ENCODE data around the gene TXLNA.

Gene TXLNA

DNA sequence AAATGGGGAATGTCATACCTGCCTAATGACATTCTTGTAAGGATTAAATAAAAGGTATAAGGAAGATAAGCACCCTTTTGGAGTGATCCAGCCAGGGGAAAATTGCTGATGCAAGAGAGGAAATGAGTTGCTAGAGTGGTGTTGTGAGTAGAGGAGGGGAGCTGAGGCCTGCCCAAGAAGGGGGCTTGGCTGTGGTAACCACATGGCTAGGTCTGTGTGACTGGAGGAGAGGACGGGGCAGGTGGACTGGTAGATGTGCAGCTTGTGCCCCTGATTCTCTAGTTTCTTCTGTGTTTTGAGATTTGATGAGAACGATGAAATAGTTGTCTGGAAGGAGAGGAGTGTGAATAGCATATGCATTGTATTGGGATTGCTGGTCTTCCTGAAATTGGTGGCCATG is 6.6 kb downstream of the TXLNA start:
- DNase-seq: no peak

GRCh38 chr1:32186491-32186890 is 7.0 kb downstream of the TXLNA start:
- DNase-seq: no peak

DNA sequence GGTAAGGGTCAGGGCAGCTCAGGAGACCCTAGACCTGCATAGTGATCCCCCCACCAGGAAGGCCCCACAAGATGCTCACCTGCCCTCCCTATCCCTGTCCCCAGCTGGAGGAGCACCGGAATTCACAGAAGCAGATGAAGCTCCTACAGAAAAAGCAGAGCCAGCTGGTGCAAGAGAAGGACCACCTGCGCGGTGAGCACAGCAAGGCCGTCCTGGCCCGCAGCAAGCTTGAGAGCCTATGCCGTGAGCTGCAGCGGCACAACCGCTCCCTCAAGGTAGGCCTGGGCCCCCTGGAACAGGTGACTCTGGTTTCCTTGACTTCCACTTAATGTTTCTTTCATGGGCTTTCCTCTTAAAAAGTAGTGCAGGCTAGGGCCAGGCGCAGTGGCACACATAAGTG is 8.4 kb downstream of the TXLNA start:
- no peak for DNase-seq

DNA sequence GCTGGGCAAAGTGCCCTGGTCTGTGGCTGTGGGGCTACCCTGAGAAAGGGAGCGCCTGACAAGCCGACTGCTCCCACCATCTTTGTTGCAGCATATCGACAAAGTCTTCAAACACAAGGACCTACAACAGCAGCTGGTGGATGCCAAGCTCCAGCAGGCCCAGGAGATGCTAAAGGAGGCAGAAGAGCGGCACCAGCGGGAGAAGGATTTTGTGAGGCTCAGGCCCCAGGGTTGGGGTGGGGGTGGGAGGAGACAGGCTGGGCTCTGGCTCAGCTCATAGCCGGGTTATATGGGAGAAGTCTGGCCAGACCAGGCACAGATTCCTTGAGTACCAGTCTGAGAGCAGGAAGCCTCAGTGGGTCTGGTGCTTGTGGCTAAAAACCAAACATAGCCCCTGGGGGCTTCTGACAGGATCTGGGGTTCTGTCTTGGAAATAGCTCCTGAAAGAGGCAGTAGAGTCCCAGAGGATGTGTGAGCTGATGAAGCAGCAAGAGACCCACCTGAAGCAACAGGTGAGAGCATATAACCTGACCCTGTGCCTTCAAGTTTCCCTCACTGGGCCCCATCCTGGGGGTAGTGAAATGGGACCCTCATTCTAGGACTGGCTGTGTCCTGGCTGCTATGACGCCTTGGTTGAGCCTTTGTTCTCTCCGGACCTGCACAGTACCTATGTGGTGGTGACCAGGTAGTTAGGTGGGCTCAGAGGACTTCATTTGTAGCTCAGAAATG is 12.9 kb downstream of the TXLNA start:
- DNase-seq: no peak

- DNase-seq: no peak
Measured at GRCh38 chr1:32194984-32195383, 15.5 kb downstream of the TXLNA start.

DNA sequence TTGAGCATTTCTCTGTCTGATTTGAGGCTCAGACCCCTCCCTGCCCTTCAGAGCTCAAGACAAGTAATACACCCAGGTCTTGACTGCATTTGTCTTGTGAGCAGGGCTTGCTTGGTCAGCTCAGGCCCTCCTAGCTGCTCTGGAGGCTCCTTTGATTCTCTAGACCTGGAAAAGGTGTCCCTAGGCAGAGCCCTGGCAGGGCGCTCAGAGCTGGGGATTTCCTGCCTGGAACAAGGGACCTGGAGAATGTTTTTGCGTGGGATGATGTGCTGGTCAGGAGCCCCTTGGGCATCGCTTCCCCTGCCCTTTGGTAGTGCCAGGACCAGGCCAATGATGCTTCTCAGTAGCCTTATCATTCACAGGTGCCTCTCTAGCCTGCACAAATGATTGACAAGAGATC is 16.1 kb downstream of the TXLNA start:
- no peak for DNase-seq

DNA sequence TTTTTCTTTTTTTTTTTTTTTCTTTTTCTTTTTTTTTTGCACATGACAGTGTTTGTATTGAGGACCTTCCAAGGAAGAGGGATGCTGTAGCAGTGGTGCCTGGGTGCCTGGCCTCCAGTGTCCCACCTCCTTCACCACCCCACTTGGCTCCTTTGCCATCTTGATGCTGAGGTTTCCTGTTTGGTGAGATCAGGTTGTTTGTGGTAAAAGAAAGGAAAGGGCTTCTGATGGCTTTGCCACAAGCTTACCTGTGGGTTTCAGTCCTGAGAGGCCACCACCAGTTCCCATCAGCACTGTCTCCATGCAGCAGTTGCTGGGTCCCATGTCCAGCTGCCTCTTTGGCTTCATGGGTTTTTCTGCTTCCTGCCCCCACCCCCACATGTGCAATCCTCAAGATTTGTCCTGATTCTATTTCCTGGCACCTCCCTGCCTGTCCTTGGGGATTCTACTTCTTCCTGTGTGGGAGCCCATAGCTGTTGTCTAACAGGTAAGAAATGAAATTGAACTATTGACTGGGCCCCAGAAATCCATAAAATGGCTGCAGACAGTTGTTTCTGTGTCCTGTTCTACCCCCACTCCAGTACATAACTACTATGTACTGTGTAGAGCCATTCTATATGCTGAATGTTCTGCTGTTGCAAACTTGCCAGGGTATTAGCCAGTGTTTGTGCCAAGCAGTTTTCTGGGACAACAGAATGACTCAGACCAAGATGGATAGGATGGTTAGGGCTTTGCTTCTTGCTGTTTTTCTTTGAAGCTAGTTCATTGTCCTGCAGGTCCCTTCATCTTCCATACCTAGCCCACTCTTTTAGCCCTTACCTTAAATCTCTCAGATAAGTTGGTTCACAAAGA is 16.7 kb downstream of the TXLNA start:
- no peak for DNase-seq

GRCh38 chr1:32197074-32197473 is 17.6 kb downstream of the TXLNA start:
- no peak for DNase-seq

- DNase-seq: no peak
Measured at GRCh38 chr1:32197837-32198236, 18.4 kb downstream of the TXLNA start.

DNA sequence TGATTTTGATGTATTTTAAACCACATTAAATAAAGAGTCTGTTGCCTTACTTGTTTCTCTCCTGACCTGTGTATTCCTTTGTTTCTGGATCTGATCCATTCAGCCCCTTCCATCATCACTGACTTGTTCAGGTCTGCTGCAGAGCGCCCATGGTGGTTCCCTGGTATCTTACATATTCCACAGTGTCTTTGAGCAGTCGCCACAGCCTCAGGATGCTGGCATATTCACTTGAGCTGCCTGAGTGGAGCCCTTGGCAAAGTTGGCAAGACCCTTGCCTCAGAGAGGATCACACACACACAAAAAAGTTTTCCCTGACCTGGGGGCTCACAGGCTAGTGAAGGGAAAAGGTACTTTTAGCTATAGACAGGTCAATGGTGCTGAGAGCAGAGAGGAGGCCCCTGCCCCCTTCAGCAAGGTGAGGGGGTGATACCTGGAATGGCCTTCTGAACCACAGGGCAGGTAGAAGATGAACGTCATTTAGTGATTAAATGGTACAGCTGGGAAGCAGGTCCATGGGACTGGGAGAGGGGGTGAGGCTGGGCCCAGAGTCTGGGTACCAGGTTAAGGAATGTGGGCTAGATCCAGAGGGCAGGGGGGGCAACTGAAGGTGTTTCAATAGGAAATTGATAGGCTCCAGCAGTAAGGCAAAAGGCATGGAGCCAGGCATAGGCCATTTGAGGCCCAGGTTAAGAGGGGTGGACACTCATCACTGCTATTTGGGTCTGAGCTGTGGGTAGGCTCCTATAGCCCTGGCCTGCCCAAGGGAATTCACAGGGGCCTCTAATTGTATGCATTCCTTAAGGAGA is 19.0 kb downstream of the TXLNA start:
- no peak for DNase-seq

DNA sequence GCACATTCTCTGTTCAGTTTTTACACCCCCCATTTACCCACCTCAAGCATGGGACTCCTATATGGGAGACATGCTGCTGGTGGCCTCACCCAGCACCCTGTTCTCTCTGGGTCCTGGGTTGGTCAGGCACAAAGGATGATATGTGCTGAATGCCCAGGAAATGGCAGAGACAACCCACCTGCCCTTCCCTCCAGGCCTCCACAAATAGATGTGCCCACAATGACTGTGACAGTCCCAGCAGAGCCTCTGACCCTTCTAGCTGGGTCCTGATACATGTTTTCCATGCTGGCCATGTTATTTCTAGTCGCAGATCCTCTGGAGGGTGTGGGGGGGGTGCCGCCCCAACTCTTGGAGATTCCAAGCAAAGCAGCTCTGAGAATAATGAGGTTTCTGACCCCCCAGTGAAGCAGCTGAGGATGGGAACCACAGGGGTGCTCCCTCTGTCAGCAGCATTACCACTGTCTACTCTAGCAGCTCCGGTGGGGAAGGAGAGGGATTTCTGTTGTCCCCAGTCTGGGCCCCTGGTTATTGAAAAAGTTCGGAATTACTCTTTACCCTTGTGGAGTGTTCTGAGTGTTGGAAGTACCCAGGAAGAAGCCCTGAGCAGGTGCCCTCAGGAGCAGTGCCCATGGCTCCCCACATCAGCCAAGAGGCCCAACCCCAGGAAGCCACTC is 19.7 kb downstream of the TXLNA start:
- DNase-seq: no peak

GRCh38 chr1:32199717-32200072 is 20.2 kb downstream of the TXLNA start:
- DNase-seq: no peak

DNA sequence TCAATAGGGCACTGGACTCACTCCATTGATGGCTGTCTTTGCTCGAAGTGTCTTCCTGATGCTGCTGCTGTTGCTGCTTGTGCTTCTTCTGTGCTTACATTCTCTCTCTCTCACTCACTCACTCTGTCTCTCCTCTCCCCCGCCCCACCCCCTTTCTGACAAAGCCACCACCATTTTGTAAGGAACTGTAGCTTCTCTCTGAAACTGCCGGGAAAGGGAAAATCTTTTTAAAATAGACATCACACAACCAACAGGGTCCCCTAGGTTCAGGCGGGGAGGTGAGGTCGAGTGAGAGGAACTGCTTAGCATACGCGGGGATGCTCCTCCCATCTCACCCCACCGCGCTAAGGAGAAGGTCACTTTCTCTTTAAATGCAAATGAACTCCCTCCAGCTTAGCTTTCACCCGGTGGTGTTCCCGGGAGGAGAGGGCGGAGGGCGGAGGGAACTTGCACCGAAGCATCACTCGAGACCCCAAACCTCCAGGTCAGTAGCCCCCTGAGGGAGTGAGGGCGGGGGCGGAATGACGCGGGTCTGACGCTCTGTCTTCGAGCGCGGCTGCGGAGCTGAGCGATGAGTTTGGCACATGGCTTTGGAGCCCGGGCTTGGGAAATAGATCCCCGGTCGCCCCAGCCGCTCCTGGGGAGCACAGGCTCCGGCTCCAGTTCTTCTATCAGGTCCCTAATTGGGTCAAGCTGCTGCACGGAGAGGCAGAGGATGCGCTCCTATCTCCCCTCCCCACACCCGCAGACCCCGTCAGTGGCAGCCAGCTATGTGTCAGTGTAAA is 20.9 kb downstream of the TXLNA start, which contains the start of gene CCDC28B:
Gene CCDC28B, plus strand, starts transcription at position 370 of the 785 bp plus-strand sequence. CDS start 1,341 bp downstream, outside the sequence.
- peak; percentile 44 for DNase-seq

- peak; percentile 23 for DNase-seq
Measured at GRCh38 chr1:32201011-32201855, 21.8 kb downstream of the TXLNA start.

GRCh38 chr1:32204943-32205361 is 25.5 kb downstream of the TXLNA start:
- DNase-seq: no peak

DNA sequence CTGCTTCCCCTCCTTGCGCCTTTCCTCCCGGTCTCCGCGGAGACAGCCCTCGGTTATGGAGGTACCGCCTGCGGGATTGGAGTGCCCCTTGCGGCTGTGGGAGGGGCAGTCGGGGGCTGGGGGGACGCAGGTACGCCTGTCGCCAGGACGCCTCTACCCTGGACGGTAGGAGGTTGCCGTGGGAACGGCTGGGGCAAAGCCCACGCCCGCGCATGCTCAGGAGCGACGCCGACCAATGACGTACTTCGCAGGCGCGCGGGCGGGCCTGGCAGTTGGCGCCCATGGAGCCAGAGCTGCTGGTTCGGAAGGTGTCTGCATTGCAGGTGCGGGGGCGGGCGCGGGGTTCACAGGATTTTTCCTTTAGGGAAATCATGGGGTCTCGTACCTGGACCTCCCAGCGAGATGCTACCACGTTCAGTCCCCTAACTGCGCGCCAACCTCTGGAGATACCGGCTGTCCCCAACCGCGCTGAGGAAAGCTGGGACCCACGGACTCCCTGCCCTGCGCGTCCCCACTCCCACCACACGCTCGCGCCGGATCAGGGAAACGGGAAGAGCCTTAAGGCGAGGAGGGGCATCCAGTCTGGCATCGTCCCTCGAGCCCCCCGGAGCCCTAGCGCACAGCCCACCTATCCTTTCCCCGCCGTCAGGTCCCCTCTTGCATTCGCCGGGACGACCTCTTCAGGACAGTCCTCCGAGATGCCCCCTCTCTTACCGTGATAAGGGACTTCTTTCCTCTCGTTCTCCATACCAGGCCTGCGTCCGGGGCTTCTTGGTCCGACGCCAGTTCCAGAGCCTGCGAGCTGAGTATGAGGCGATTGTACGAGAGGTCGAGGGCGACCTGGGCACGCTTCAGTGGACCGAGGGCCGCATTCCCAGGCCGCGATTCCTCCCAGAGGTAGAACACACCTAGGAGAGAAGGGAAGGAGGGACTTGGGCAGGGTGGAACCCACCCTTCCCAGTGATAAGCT is 26.2 kb downstream of the TXLNA start, which contains the start of gene IQCC:
Gene IQCC, plus strand, starts transcription at position 271 of the 970 bp plus-strand sequence. Its CDS starts 11 bp downstream, at position 282.
- DNase-seq: peak; percentile 69

DNA sequence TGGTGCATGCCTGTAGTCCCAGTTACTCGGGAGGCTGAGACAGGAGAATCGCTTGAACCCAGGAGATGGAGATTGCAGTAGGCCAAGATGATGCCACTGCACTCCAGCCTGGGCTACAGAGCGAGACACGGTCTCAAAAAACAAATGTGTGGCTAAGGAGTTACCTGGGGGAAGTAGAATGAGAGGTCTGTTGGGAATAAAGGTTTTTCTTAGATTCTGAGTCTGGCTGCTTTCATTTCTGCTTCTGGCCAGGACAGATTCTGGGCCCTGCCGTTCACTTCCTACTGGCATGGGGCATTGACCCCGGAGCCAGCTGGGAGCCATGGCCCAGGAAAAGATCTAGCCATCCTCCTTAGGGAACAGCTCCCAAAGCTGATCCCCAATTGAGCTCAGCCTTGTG is 29.0 kb downstream of the TXLNA start:
- peak; percentile 14 for DNase-seq

DNA sequence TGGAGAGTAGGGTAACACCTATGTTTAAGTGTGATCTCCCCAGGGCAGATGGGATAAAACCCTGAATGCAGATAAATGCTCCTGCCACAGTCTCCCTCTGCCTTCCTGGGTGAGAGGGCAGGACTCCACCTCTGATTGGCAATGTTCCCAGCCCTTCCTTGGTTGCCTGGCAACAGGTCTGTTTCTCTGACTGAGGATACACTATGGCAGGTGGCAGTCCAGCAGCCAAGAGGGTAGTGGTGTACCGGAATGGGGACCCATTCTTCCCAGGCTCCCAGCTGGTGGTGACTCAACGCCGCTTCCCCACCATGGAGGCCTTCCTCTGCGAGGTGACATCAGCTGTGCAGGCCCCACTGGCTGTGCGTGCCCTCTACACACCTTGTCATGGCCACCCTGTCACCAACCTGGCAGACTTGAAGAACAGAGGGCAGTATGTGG is 29.4 kb downstream of the TXLNA start, which contains the start of gene DCDC2B:
Gene DCDC2B, plus strand, starts transcription at position 199 of the 438 bp plus-strand sequence. Its CDS starts 5 bp downstream, at position 204.
- no peak for DNase-seq

Measured in MV-4-11 (cell line).